ENCODE data around the gene CDH16. TPM values are rescaled to one million over a fixed set of nuclear protein-coding genes. Genes with fewer than 3 reads are reported as not detected.
A peak's percentile ranks its signal among the peaks of the same experiment; 100 is the strongest.
"Not testable (repeated sequence)": the region's sequence is repeated elsewhere in the genome, so short reads cannot be mapped to it uniquely, and the experiment has no call there.

Gene CDH16
- total RNA-seq, 1 donor from 2014 or later = not detected

- peak; percentile 19 for ATAC-seq
- intact Hi-C loops (cut with micrococcal nuclease) = no loop called here
- DNase-seq = peak; percentile 53
Observed at GRCh38 chr16:66948134-66948836, 29.6 kb upstream of the CDH16 start.

- peak; percentile 84 for DNase-seq
- intact Hi-C loops (cut with micrococcal nuclease) = no loop called here
Observed at GRCh38 chr16:66947302-66948065, 28.8 kb upstream of the CDH16 start.

GRCh38 chr16:66946974-66947301 lies 28.3 kb upstream of the CDH16 start:
- intact Hi-C loops (cut with micrococcal nuclease) = no loop called here
- no peak for ATAC-seq
- no peak for DNase-seq

More at GRCh38 chr16:66947302-66948065, 28.8 kb upstream of the CDH16 start:
- peak; percentile 73 for ATAC-seq

- ATAC-seq = no peak
- intact Hi-C loops (cut with micrococcal nuclease) = no loop called here
- no peak for DNase-seq
Observed at GRCh38 chr16:66946541-66946940, 27.9 kb upstream of the CDH16 start.

- ATAC-seq = no peak
- DNase-seq = no peak
- intact Hi-C loops (cut with micrococcal nuclease) = no loop called here
Observed at GRCh38 chr16:66945939-66946338, 27.3 kb upstream of the CDH16 start.

GRCh38 chr16:66944971-66945370 lies 26.3 kb upstream of the CDH16 start:
- intact Hi-C loops (cut with micrococcal nuclease); DNase-seq; ATAC-seq: not testable (repeated sequence)

- intact Hi-C loops (cut with micrococcal nuclease) = no loop called here
- DNase-seq (no peak), ATAC-seq (no peak)
Observed at GRCh38 chr16:66944054-66944441, 25.4 kb upstream of the CDH16 start.

- ATAC-seq (no peak), DNase-seq (no peak)
- intact Hi-C loops (cut with micrococcal nuclease) = no loop called here
Observed at GRCh38 chr16:66943426-66944053, 24.9 kb upstream of the CDH16 start.

GRCh38 chr16:66942981-66943380 lies 24.3 kb upstream of the CDH16 start:
- intact Hi-C loops (cut with micrococcal nuclease) = no loop called here
- DNase-seq (no peak), ATAC-seq (no peak)

- intact Hi-C loops (cut with micrococcal nuclease) = no loop called here
- no peak for ATAC-seq
- DNase-seq = no peak
Observed at GRCh38 chr16:66940236-66940635, 21.6 kb upstream of the CDH16 start.

GRCh38 chr16:66939366-66939765 lies 20.7 kb upstream of the CDH16 start:
- no peak for ATAC-seq
- intact Hi-C loops (cut with micrococcal nuclease) = no loop called here
- DNase-seq = no peak

GRCh38 chr16:66937725-66938337 lies 19.1 kb upstream of the CDH16 start:
- intact Hi-C loops (cut with micrococcal nuclease) = no loop called here
- DNase-seq (no peak), ATAC-seq (no peak)

- ATAC-seq = no peak
- no peak for DNase-seq
Observed at GRCh38 chr16:66936889-66937554, 18.3 kb upstream of the CDH16 start.

GRCh38 chr16:66936462-66936861 lies 17.8 kb upstream of the CDH16 start:
- intact Hi-C loops (cut with micrococcal nuclease) = no loop called here

More at GRCh38 chr16:66936889-66937554, 18.3 kb upstream of the CDH16 start:
- intact Hi-C loops (cut with micrococcal nuclease) = no loop called here

GRCh38 chr16:66935314-66936011 lies 16.8 kb upstream of the CDH16 start, which contains the start of gene CES2:
CES2 (plus strand) TSS chr16:66935516; CDS start chr16:66935636, 120 bp downstream.
- peak; percentile 75 for DNase-seq
- intact Hi-C loops (cut with micrococcal nuclease) = no loop called here
- peak; percentile 74 for ATAC-seq

More at GRCh38 chr16:66936462-66936861, 17.8 kb upstream of the CDH16 start:
- DNase-seq (no peak), ATAC-seq (peak; percentile 61)

- DNase-seq; ATAC-seq; intact Hi-C loops (cut with micrococcal nuclease): not testable (repeated sequence)
Observed at GRCh38 chr16:66934839-66935313, 16.2 kb upstream of the CDH16 start.

GRCh38 chr16:66934138-66934838 lies 15.6 kb upstream of the CDH16 start, which contains the start of gene CIAO2B:
CIAO2B (minus strand) TSS chr16:66934402; CDS start chr16:66934364, 38 bp downstream.
- intact Hi-C loops (cut with micrococcal nuclease) = no loop called here
- ATAC-seq (peak; percentile 82), DNase-seq (peak; percentile 95)

- no peak for DNase-seq
- intact Hi-C loops (cut with micrococcal nuclease) = no loop called here
- no peak for ATAC-seq
Observed at GRCh38 chr16:66933776-66934137, 15.1 kb upstream of the CDH16 start.
